Lower lobe of right lung (tissue), 2 donors: ENCODE measurements around the gene TTYH2. TPM values are rescaled to one million over a fixed set of nuclear protein-coding genes. Genes with fewer than 3 reads are reported as not detected.
"Not testable (repeated sequence)": the region's sequence is repeated elsewhere in the genome, so short reads cannot be mapped to it uniquely, and the experiment has no call there.

Source experiments
- ATAC-seq, 2 donors: fragments of 200-7000 bp; cut with Tn5 transposase; one replicate each; pipeline ENCODE4 v1.9.1; 2020 to 2022; ENCODE audit warnings: mild to moderate bottlenecking in 2 of 2, moderate library complexity in 2 of 2
- DNase-seq: peaks from one replicate; pipeline ENCODE4 v3.0.0-alpha.2; 2020
- H3K27ac ChIP-seq: fragments of 200-600 bp; one replicate; pipeline ENCODE4 v1.8.0; 2022
- H3K27me3 ChIP-seq: fragments of 200-600 bp; one replicate; pipeline ENCODE4 v1.8.0; 2022; ENCODE audit warnings: low read depth
- H3K36me3 ChIP-seq: fragments of 200-600 bp; one replicate; pipeline ENCODE4 v1.8.0; 2022; ENCODE audit warnings: mild to moderate bottlenecking
- H3K4me1 ChIP-seq: fragments of 200-600 bp; one replicate; pipeline ENCODE4 v1.8.0; 2022
- H3K4me3 ChIP-seq: fragments of 200-600 bp; one replicate; pipeline ENCODE4 v1.8.0; 2022; ENCODE audit warnings: mild to moderate bottlenecking
- H3K9me3 ChIP-seq: fragments of 200-600 bp; one replicate; pipeline ENCODE4 v1.8.0; 2022
- intact Hi-C: fragments of 100-400 bp; cut with DNase I; formaldehyde crosslinking; loops from one replicate; pipeline ENCODE4 v1.11.0; 2022
- total RNA-seq: library from RNA; stranded (reverse); fragmentation: NEBNext Ultra II Directional; extraction: Animal tissue kit (Norgen Biotek cat#: 25700); gene quantifications from one replicate; pipeline ENCODE4 v1.2.1, GENCODE V29; 2021
- TF ChIP-seq, protein P1 (sequence below): fragments of 200-600 bp; IDR thresholded peaks from one replicate; pipeline ENCODE4 v1.8.0; 2022; ENCODE audit warnings: antibody characterized with exemption, mild to moderate bottlenecking
- donor health status: DM: no; HTN: yes; CAD: no; lungs with severe emphysema.

TTYH2 gene
- total RNA-seq, 1 donor from 2014 or later, result 7.7 TPM

DNA sequence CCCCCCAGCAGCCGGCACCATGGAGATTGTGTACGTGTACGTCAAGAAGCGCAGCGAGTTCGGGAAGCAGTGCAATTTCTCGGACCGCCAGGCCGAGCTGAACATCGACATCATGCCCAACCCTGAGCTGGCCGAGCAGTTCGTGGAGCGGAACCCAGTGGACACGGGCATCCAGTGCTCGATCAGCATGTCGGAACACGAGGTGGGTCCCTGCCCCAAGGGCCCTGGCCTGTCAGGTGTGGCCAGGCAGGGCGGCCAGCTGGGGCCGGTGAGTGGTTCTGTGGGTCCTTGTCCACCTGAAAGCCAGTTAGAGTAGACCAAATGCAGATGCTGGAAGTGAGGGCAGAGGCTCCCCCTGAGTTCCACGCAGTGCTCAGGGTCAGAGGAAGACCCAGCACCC, 68.4 kb downstream of the TTYH2 start:
- Histone ChIP-seq H3K36me3 (no peaks in the 10 kb centered on the region), H3K27me3 (no peaks in the 10 kb centered on the region), H3K27ac (no peak overlapping the region), H3K9me3 (no peaks in the 10 kb centered on the region), H3K4me3 (no peak overlapping the region), H3K4me1 (peaks cover 4% of the 10 kb centered on the region)
- intact Hi-C loops, result no loop called here
- no peak for DNase-seq
- TF ChIP-seq, protein P1, sequence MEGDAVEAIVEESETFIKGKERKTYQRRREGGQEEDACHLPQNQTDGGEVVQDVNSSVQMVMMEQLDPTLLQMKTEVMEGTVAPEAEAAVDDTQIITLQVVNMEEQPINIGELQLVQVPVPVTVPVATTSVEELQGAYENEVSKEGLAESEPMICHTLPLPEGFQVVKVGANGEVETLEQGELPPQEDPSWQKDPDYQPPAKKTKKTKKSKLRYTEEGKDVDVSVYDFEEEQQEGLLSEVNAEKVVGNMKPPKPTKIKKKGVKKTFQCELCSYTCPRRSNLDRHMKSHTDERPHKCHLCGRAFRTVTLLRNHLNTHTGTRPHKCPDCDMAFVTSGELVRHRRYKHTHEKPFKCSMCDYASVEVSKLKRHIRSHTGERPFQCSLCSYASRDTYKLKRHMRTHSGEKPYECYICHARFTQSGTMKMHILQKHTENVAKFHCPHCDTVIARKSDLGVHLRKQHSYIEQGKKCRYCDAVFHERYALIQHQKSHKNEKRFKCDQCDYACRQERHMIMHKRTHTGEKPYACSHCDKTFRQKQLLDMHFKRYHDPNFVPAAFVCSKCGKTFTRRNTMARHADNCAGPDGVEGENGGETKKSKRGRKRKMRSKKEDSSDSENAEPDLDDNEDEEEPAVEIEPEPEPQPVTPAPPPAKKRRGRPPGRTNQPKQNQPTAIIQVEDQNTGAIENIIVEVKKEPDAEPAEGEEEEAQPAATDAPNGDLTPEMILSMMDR, result no peak
- ATAC-seq, result no peak

DNA sequence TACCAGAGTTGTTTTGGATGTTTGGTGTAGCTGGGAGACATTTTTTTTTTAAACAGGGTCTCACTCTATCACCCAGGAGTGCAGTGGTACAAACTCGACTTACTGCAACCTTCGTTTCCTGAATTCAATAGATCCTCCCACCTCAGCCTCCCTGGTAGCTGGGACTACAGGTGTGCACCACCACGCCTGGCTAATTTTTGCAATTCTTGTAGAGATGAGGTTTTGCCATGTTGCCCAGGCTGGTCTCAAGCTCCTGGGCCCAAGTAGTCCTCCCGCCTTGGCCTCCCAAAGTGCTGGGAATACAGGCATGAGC, 68.9 kb downstream of the TTYH2 start:
- H3K36me3 ChIP-seq, DNase-seq, H3K9me3 ChIP-seq, ATAC-seq, H3K4me1 ChIP-seq, H3K4me3 ChIP-seq, intact Hi-C loops, H3K27me3 ChIP-seq, H3K27ac ChIP-seq: not testable (repeated sequence)

DNA sequence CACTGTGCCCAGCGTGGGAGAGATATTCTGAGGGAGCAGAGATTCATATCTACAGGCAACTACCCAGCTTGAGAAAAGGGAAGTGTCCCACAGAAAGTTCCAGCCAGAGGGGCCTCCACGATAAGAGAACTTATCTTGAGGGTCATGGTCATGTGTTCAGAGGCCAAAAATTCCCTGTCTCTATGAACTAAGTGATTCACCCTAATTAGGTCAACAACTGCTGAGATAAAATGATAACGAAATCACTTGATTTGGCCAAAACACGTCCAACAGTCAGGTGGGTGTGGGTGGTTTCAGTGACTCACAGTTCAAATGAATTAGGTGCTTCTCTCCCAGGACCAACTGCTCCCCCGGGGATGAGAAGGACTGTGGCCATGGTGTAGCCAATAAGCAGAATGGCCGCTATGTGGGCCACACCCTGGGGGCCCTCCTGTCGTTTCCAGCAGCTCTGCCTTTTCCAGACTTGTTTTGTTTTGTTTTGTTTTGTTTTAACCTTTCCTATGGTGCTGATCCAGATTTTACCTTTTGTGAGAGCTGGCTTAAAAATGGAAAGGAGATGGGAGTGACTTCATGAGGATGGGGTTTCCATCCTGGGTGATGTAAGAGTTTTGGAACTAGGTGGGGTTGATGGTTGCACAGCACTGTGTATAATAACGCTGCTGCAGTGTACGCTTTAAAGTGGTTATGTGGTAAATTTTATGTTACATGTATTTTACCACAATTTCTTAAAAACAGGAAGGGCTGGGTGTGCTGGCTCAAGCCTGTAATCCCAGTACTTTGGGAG, 69.4 kb downstream of the TTYH2 start:
- DNase-seq (no peak), ATAC-seq (peak; percentile 36 to 45)
- peak overlapping the region; percentile 10 for H3K27ac ChIP-seq
- no peaks in the 10 kb centered on the region for H3K36me3 ChIP-seq
- peaks cover 4% of the 10 kb centered on the region for H3K4me1 ChIP-seq
- H3K27me3 ChIP-seq, result no peaks in the 10 kb centered on the region
- H3K4me3 ChIP-seq, result no peak overlapping the region
- TF ChIP-seq, protein P1, result no peak
- intact Hi-C loops, result no loop called here
- H3K9me3 ChIP-seq, result no peaks in the 10 kb centered on the region

DNA sequence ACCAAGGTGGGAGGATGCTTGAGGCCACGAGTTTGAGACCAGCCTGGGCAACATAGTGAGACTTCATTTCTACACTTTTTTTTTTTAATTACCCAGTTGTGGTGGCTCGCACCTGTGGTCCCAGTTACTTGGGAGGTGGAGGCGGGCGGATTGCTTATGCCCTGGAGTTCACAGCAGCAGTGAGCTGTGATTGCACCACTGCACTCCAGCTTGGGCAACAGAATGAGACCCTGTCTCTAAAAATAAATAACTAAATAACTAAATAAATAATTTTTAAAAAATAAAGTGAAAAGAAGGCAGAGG, 70.0 kb downstream of the TTYH2 start:
- no peak overlapping the region for H3K4me3 ChIP-seq
- H3K4me1 ChIP-seq, result peaks cover 4% of the 10 kb centered on the region
- no peaks in the 10 kb centered on the region for H3K27me3 ChIP-seq
- TF ChIP-seq, protein P1, result no peak
- intact Hi-C loops, result no loop called here
- no peak for ATAC-seq
- no peak overlapping the region for H3K27ac ChIP-seq
- no peak for DNase-seq
- no peaks in the 10 kb centered on the region for H3K36me3 ChIP-seq
- H3K9me3 ChIP-seq, result no peaks in the 10 kb centered on the region

GRCh38 chr17:74287031-74287602, 73.7 kb downstream of the TTYH2 start:
- no peaks in the 10 kb centered on the region for H3K27me3 ChIP-seq
- ATAC-seq (no peak), DNase-seq (no peak)
- H3K4me1 ChIP-seq, result no peaks in the 10 kb centered on the region
- no peaks in the 10 kb centered on the region for H3K9me3 ChIP-seq
- no peak overlapping the region for H3K4me3 ChIP-seq
- TF ChIP-seq, protein P1, result no peak
- H3K36me3 ChIP-seq, result no peaks in the 10 kb centered on the region
- H3K27ac ChIP-seq, result no peak overlapping the region
- intact Hi-C loops, result no loop called here

GRCh38 chr17:74288785-74289184, 75.4 kb downstream of the TTYH2 start:
- Histone ChIP-seq H3K27ac (no peak overlapping the region), H3K9me3 (no peaks in the 10 kb centered on the region), H3K36me3 (no peaks in the 10 kb centered on the region), H3K27me3 (no peaks in the 10 kb centered on the region), H3K4me3 (no peak overlapping the region), H3K4me1 (no peaks in the 10 kb centered on the region)
- DNase-seq (no peak), ATAC-seq (no peak)
- TF ChIP-seq, protein P1, result no peak
- intact Hi-C loops, result no loop called here
